Activated T-cell treated with anti-CD3 and anti-CD28 coated beads for 24 hours (primary cell): Measurements from ENCODE around the gene IGFLR1.

Experiments
- DNase-seq: peaks from one replicate; pipeline ENCODE4 v3.0.0-alpha.2; 2020; ENCODE audit warnings: low read depth

The IGFLR1 gene

GRCh38 chr19:35742121-35742724 lies at the start of gene IGFLR1:
IGFLR1 (minus strand) TSS chr19:35742452; CDS start chr19:35741180, 1,272 bp downstream.
- DNase-seq, result peak; percentile 72

GRCh38 chr19:35791814-35792279 lies 49.6 kb upstream of the IGFLR1 start:
- no peak for DNase-seq

- no peak for DNase-seq
These were observed 48.9 kb upstream of the IGFLR1 start for GRCh38 chr19:35790981-35791813.

GRCh38 chr19:35789978-35790944 lies 48.0 kb upstream of the IGFLR1 start:
- no peak for DNase-seq

- DNase-seq, result no peak
These were observed 47.1 kb upstream of the IGFLR1 start for GRCh38 chr19:35789195-35789977.

GRCh38 chr19:35788205-35788960 lies 46.1 kb upstream of the IGFLR1 start:
- DNase-seq, result no peak

- DNase-seq, result no peak
These were observed 45.1 kb upstream of the IGFLR1 start for GRCh38 chr19:35787227-35787799.

GRCh38 chr19:35786299-35787160 lies 44.3 kb upstream of the IGFLR1 start:
- no peak for DNase-seq

- DNase-seq, result no peak
These were observed 43.0 kb upstream of the IGFLR1 start for GRCh38 chr19:35785339-35785627.

- no peak for DNase-seq
These were observed 42.5 kb upstream of the IGFLR1 start for GRCh38 chr19:35784503-35785338.

- no peak for DNase-seq
These were observed 41.5 kb upstream of the IGFLR1 start for GRCh38 chr19:35783469-35784434.

GRCh38 chr19:35782589-35782988 lies 40.3 kb upstream of the IGFLR1 start:
- no peak for DNase-seq

GRCh38 chr19:35781650-35782049 lies 39.4 kb upstream of the IGFLR1 start:
- DNase-seq, result no peak

- DNase-seq, result no peak
These were observed 38.5 kb upstream of the IGFLR1 start for GRCh38 chr19:35780717-35781116.

- DNase-seq, result no peak
These were observed 37.8 kb upstream of the IGFLR1 start for GRCh38 chr19:35780058-35780457.

GRCh38 chr19:35779033-35779432 lies 36.8 kb upstream of the IGFLR1 start:
- no peak for DNase-seq

GRCh38 chr19:35777961-35778360 lies 35.7 kb upstream of the IGFLR1 start:
- no peak for DNase-seq
